IgD-negative memory B cell (primary cell): ENCODE data around the gene DPP10. TPM values are rescaled to one million over a fixed set of nuclear protein-coding genes. Genes with fewer than 3 reads are reported as not detected.

ENCODE experiments used
- H3K27ac Mint-ChIP-seq, 3 donors: one replicate each; pipeline ENCODE4 v1.8.0; 2020 to 2022; ENCODE audit warnings: mild to moderate bottlenecking in 3 of 3, mixed read lengths in 3 of 3, moderate library complexity in 1 of 3
- H3K27me3 Mint-ChIP-seq: one replicate; pipeline ENCODE4 v1.8.0; 2021; ENCODE audit warnings: mixed read lengths
- H3K36me3 Mint-ChIP-seq: one replicate; pipeline ENCODE4 v1.8.0; 2020; ENCODE audit warnings: mild to moderate bottlenecking, mixed read lengths
- H3K4me1 Mint-ChIP-seq, 3 donors: one replicate each; pipeline ENCODE4 v1.8.0; 2020 to 2022; ENCODE audit warnings: mixed read lengths in 3 of 3, mild to moderate bottlenecking in 1 of 3
- H3K4me3 Mint-ChIP-seq, 4 donors: one replicate each; pipeline ENCODE4 v1.8.0; 2020 to 2022; ENCODE audit warnings: mild to moderate bottlenecking in 4 of 4, mixed read lengths in 4 of 4, moderate library complexity in 3 of 4
- H3K9me3 Mint-ChIP-seq, 3 donors: one replicate each; pipeline ENCODE4 v1.8.0; 2020 to 2021; ENCODE audit warnings: mixed read lengths in 3 of 3, mild to moderate bottlenecking in 1 of 3
- polyA plus RNA-seq: library from polyadenylated mRNA; unstranded; fragments of 300-500 nt; fragmentation: Illumina TruSeq; gene quantifications from one replicate; pipeline ENCODE4 v1.2.3, GENCODE V29; 2021

DPP10 gene
- polyA plus RNA-seq, 1 donor from 2014 or later, result not detected

- no peak overlapping the region for H3K4me3 Mint-ChIP-seq
- no peaks in the 10 kb centered on the region for H3K4me1 Mint-ChIP-seq
- H3K27ac Mint-ChIP-seq, result no peak overlapping the region
- peaks cover 2 to 4% (median 3%) of the 10 kb centered on the region in 3 donors for H3K9me3 Mint-ChIP-seq
- no peaks in the 10 kb centered on the region for H3K27me3 Mint-ChIP-seq
- no peaks in the 10 kb centered on the region for H3K36me3 Mint-ChIP-seq
These were observed 758.9 kb downstream of the DPP10 start for GRCh38 chr2:115201386-115201785.

GRCh38 chr2:115208493-115209164 is 766.2 kb downstream of the DPP10 start:
- Mint-ChIP-seq H3K27me3 (no peaks in the 10 kb centered on the region), H3K36me3 (no peaks in the 10 kb centered on the region), H3K4me3 (no peak overlapping the region), H3K27ac (no peak overlapping the region), H3K9me3 (peaks cover 4% of the 10 kb centered on the region in 3 donors), H3K4me1 (no peaks in the 10 kb centered on the region)

GRCh38 chr2:115214050-115214449 is 771.6 kb downstream of the DPP10 start:
- H3K4me3 Mint-ChIP-seq, result no peak overlapping the region
- no peaks in the 10 kb centered on the region for H3K36me3 Mint-ChIP-seq
- no peak overlapping the region for H3K27ac Mint-ChIP-seq
- peaks cover 0 to 8% (median 4%) of the 10 kb centered on the region in 3 donors for H3K9me3 Mint-ChIP-seq
- no peaks in the 10 kb centered on the region for H3K4me1 Mint-ChIP-seq
- no peaks in the 10 kb centered on the region for H3K27me3 Mint-ChIP-seq

GRCh38 chr2:115219296-115219695 is 776.9 kb downstream of the DPP10 start:
- peaks cover 0 to 17% (median 5%) of the 10 kb centered on the region in 3 donors for H3K9me3 Mint-ChIP-seq
- no peak overlapping the region for H3K4me3 Mint-ChIP-seq
- H3K36me3 Mint-ChIP-seq, result peaks cover 3% of the 10 kb centered on the region
- H3K4me1 Mint-ChIP-seq, result no peaks in the 10 kb centered on the region
- H3K27me3 Mint-ChIP-seq, result no peaks in the 10 kb centered on the region
- H3K27ac Mint-ChIP-seq, result no peak overlapping the region

GRCh38 chr2:115234186-115234585 is 791.7 kb downstream of the DPP10 start:
- H3K4me3 Mint-ChIP-seq, result no peak overlapping the region
- H3K9me3 Mint-ChIP-seq, result peaks cover 1 to 6% (median 3%) of the 10 kb centered on the region in 3 donors
- no peaks in the 10 kb centered on the region for H3K36me3 Mint-ChIP-seq
- no peaks in the 10 kb centered on the region for H3K4me1 Mint-ChIP-seq
- H3K27me3 Mint-ChIP-seq, result no peaks in the 10 kb centered on the region
- H3K27ac Mint-ChIP-seq, result no peak overlapping the region

- Mint-ChIP-seq H3K9me3 (peaks cover 2 to 5% (median 4%) of the 10 kb centered on the region in 3 donors), H3K4me1 (no peaks in the 10 kb centered on the region), H3K27ac (no peak overlapping the region), H3K4me3 (no peak overlapping the region), H3K36me3 (no peaks in the 10 kb centered on the region), H3K27me3 (no peaks in the 10 kb centered on the region)
These were observed 792.3 kb downstream of the DPP10 start for GRCh38 chr2:115234737-115235136.

GRCh38 chr2:115248066-115248465 is 805.6 kb downstream of the DPP10 start:
- no peaks in the 10 kb centered on the region for H3K36me3 Mint-ChIP-seq
- H3K27me3 Mint-ChIP-seq, result no peaks in the 10 kb centered on the region
- H3K9me3 Mint-ChIP-seq, result peaks cover 4 to 27% (median 8%) of the 10 kb centered on the region in 3 donors
- no peak overlapping the region for H3K27ac Mint-ChIP-seq
- H3K4me3 Mint-ChIP-seq, result no peak overlapping the region
- H3K4me1 Mint-ChIP-seq, result no peaks in the 10 kb centered on the region

- Mint-ChIP-seq H3K4me3 (no peak overlapping the region), H3K36me3 (no peaks in the 10 kb centered on the region), H3K27me3 (no peaks in the 10 kb centered on the region), H3K27ac (no peak overlapping the region), H3K4me1 (no peaks in the 10 kb centered on the region), H3K9me3 (peaks cover 0 to 13% (median 4%) of the 10 kb centered on the region in 3 donors)
These were observed 834.9 kb downstream of the DPP10 start for GRCh38 chr2:115277366-115277765.

- H3K36me3 Mint-ChIP-seq, result no peaks in the 10 kb centered on the region
- H3K27me3 Mint-ChIP-seq, result no peaks in the 10 kb centered on the region
- H3K4me1 Mint-ChIP-seq, result no peaks in the 10 kb centered on the region
- H3K27ac Mint-ChIP-seq, result no peak overlapping the region
- no peak overlapping the region for H3K4me3 Mint-ChIP-seq
- H3K9me3 Mint-ChIP-seq, result peaks cover 0 to 3% (median 1%) of the 10 kb centered on the region in 3 donors
These were observed 843.0 kb downstream of the DPP10 start for GRCh38 chr2:115285416-115285815.

GRCh38 chr2:115290478-115290877 is 848.0 kb downstream of the DPP10 start:
- peaks cover 1 to 4% (median 3%) of the 10 kb centered on the region in 3 donors for H3K9me3 Mint-ChIP-seq
- no peaks in the 10 kb centered on the region for H3K36me3 Mint-ChIP-seq
- no peak overlapping the region for H3K4me3 Mint-ChIP-seq
- H3K4me1 Mint-ChIP-seq, result no peaks in the 10 kb centered on the region
- H3K27me3 Mint-ChIP-seq, result no peaks in the 10 kb centered on the region
- H3K27ac Mint-ChIP-seq, result no peak overlapping the region

- peaks cover 0 to 5% (median 4%) of the 10 kb centered on the region in 3 donors for H3K9me3 Mint-ChIP-seq
- no peak overlapping the region for H3K27ac Mint-ChIP-seq
- no peaks in the 10 kb centered on the region for H3K36me3 Mint-ChIP-seq
- H3K4me3 Mint-ChIP-seq, result no peak overlapping the region
- no peaks in the 10 kb centered on the region for H3K4me1 Mint-ChIP-seq
- no peaks in the 10 kb centered on the region for H3K27me3 Mint-ChIP-seq
These were observed 850.3 kb downstream of the DPP10 start for GRCh38 chr2:115292742-115293141.

- no peaks in the 10 kb centered on the region for H3K36me3 Mint-ChIP-seq
- H3K4me3 Mint-ChIP-seq, result no peak overlapping the region
- peaks cover 0 to 9% (median 6%) of the 10 kb centered on the region in 3 donors for H3K9me3 Mint-ChIP-seq
- H3K4me1 Mint-ChIP-seq, result no peaks in the 10 kb centered on the region
- no peaks in the 10 kb centered on the region for H3K27me3 Mint-ChIP-seq
- no peak overlapping the region for H3K27ac Mint-ChIP-seq
These were observed 852.6 kb downstream of the DPP10 start for GRCh38 chr2:115294999-115295398.

- no peak overlapping the region for H3K27ac Mint-ChIP-seq
- H3K4me3 Mint-ChIP-seq, result no peak overlapping the region
- H3K4me1 Mint-ChIP-seq, result no peaks in the 10 kb centered on the region
- H3K36me3 Mint-ChIP-seq, result no peaks in the 10 kb centered on the region
- no peaks in the 10 kb centered on the region for H3K27me3 Mint-ChIP-seq
- peaks cover 0 to 12% (median 4%) of the 10 kb centered on the region in 3 donors for H3K9me3 Mint-ChIP-seq
These were observed 854.6 kb downstream of the DPP10 start for GRCh38 chr2:115297056-115297455.

GRCh38 chr2:115299199-115299598 is 856.8 kb downstream of the DPP10 start:
- no peaks in the 10 kb centered on the region for H3K4me1 Mint-ChIP-seq
- no peaks in the 10 kb centered on the region for H3K36me3 Mint-ChIP-seq
- H3K4me3 Mint-ChIP-seq, result no peak overlapping the region
- no peaks in the 10 kb centered on the region for H3K27me3 Mint-ChIP-seq
- peaks cover 0 to 8% (median 4%) of the 10 kb centered on the region in 3 donors for H3K9me3 Mint-ChIP-seq
- no peak overlapping the region for H3K27ac Mint-ChIP-seq

GRCh38 chr2:115305712-115306111 is 863.3 kb downstream of the DPP10 start:
- Mint-ChIP-seq H3K36me3 (no peaks in the 10 kb centered on the region), H3K27me3 (no peaks in the 10 kb centered on the region), H3K4me3 (no peak overlapping the region), H3K9me3 (peaks cover 2 to 18% (median 2%) of the 10 kb centered on the region in 3 donors), H3K4me1 (no peaks in the 10 kb centered on the region), H3K27ac (no peak overlapping the region)

GRCh38 chr2:115314119-115314518 is 871.7 kb downstream of the DPP10 start:
- H3K36me3 Mint-ChIP-seq, result no peaks in the 10 kb centered on the region
- H3K4me3 Mint-ChIP-seq, result no peak overlapping the region
- H3K4me1 Mint-ChIP-seq, result no peaks in the 10 kb centered on the region
- H3K27ac Mint-ChIP-seq, result no peak overlapping the region
- H3K9me3 Mint-ChIP-seq, result peaks cover 4 to 10% (median 10%) of the 10 kb centered on the region in 3 donors
- no peaks in the 10 kb centered on the region for H3K27me3 Mint-ChIP-seq
